Upper lobe of right lung (tissue), 1 donor: Measurements from ENCODE around the gene ACOXL. TPM values are rescaled to one million over a fixed set of nuclear protein-coding genes. Genes with fewer than 3 reads are reported as not detected.
A peak's percentile ranks its signal among the peaks of the same experiment; 100 is the strongest.

Experiments used
- ATAC-seq: fragments of 200-7000 bp; cut with Tn5 transposase; one replicate; pipeline ENCODE4 v1.9.1; 2020; ENCODE audit warnings: mild to moderate bottlenecking, moderate library complexity
- DNase-seq: peaks from one replicate; pipeline ENCODE4 v3.0.0-alpha.2; 2020
- H3K27ac ChIP-seq: fragments of 200-600 bp; one replicate; pipeline ENCODE4 v1.8.0; 2022
- H3K27me3 ChIP-seq: fragments of 200-600 bp; one replicate; pipeline ENCODE4 v1.8.0; 2022; ENCODE audit warnings: mild to moderate bottlenecking
- H3K36me3 ChIP-seq: fragments of 200-600 bp; one replicate; pipeline ENCODE4 v1.8.0; 2022
- H3K4me1 ChIP-seq: fragments of 200-600 bp; one replicate; pipeline ENCODE4 v1.8.0; 2022
- H3K4me3 ChIP-seq: fragments of 200-600 bp; one replicate; pipeline ENCODE4 v1.8.0; 2022; ENCODE audit warnings: mild to moderate bottlenecking
- H3K9me3 ChIP-seq: fragments of 200-600 bp; one replicate; pipeline ENCODE4 v1.8.0; 2022
- intact Hi-C: fragments of 100-400 bp; cut with DNase I; formaldehyde crosslinking; loops from one replicate; pipeline ENCODE4 v1.11.0; 2022
- total RNA-seq: library from RNA; stranded (reverse); fragmentation: NEBNext Ultra II Directional; extraction: Animal tissue kit (Norgen Biotek cat#: 25700); gene quantifications from one replicate; pipeline ENCODE4 v1.2.1, GENCODE V29; 2021
- TF ChIP-seq, protein P1 (sequence below): fragments of 200-600 bp; IDR thresholded peaks from one replicate; pipeline ENCODE4 v1.8.0; 2022; ENCODE audit warnings: antibody characterized with exemption
- donor health status: DM: no; HTN: yes; CAD: no; lungs with severe emphysema.

ACOXL gene
- total RNA-seq, 1 donor from 2014 or later, result 47.5 TPM

DNA sequence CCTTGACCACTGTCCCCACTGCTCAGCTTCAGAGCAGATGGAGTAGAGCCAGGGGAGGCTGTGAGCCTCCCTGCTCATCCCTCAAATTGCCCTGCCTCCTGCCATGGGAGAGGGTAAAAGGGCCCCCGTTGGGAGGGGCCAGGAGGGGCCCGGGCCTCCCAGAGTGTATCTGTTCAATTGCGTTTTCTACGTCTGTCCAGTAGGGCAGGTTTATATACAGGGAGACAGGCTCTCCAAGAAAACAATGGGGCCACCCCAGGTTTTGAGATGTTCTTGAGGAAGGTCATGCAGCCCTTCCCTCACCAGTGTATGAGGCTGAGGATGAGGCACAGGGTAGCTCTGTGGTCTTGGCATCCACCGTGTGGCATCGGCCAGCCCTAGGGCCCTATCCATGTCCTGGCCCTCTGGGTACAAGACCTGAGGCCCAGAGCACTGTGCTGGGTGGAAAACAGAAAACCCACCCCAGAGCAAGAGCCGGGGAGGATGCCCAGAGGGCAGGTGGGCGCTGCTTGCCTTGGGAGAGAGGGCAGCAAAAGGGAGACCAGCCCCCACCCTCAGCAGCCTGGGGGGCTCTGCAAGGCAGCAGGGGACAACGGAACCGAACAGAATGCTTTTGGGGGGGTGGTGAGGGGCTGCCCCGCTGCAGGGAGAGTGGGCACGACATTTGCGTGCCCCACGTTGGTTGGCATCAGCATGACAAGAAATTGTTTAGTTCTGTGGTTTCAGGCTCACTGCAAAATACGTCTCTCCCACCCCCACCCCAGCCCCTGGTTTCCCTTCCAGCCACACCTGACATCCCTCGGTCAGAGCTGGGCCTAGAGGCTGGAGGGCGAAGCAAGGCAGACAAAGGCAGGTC, 141.5 kb downstream of the ACOXL start:
- no peaks in the 10 kb centered on the region for H3K4me1 ChIP-seq
- H3K4me3 ChIP-seq, result no peak overlapping the region
- H3K27ac ChIP-seq, result no peak overlapping the region
- intact Hi-C loops, result no loop called here
- TF ChIP-seq, protein P1, sequence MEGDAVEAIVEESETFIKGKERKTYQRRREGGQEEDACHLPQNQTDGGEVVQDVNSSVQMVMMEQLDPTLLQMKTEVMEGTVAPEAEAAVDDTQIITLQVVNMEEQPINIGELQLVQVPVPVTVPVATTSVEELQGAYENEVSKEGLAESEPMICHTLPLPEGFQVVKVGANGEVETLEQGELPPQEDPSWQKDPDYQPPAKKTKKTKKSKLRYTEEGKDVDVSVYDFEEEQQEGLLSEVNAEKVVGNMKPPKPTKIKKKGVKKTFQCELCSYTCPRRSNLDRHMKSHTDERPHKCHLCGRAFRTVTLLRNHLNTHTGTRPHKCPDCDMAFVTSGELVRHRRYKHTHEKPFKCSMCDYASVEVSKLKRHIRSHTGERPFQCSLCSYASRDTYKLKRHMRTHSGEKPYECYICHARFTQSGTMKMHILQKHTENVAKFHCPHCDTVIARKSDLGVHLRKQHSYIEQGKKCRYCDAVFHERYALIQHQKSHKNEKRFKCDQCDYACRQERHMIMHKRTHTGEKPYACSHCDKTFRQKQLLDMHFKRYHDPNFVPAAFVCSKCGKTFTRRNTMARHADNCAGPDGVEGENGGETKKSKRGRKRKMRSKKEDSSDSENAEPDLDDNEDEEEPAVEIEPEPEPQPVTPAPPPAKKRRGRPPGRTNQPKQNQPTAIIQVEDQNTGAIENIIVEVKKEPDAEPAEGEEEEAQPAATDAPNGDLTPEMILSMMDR, result no peak
- H3K27me3 ChIP-seq, result no peaks in the 10 kb centered on the region
- DNase-seq (no peak), ATAC-seq (no peak)
- no peaks in the 10 kb centered on the region for H3K9me3 ChIP-seq
- no peaks in the 10 kb centered on the region for H3K36me3 ChIP-seq

DNA sequence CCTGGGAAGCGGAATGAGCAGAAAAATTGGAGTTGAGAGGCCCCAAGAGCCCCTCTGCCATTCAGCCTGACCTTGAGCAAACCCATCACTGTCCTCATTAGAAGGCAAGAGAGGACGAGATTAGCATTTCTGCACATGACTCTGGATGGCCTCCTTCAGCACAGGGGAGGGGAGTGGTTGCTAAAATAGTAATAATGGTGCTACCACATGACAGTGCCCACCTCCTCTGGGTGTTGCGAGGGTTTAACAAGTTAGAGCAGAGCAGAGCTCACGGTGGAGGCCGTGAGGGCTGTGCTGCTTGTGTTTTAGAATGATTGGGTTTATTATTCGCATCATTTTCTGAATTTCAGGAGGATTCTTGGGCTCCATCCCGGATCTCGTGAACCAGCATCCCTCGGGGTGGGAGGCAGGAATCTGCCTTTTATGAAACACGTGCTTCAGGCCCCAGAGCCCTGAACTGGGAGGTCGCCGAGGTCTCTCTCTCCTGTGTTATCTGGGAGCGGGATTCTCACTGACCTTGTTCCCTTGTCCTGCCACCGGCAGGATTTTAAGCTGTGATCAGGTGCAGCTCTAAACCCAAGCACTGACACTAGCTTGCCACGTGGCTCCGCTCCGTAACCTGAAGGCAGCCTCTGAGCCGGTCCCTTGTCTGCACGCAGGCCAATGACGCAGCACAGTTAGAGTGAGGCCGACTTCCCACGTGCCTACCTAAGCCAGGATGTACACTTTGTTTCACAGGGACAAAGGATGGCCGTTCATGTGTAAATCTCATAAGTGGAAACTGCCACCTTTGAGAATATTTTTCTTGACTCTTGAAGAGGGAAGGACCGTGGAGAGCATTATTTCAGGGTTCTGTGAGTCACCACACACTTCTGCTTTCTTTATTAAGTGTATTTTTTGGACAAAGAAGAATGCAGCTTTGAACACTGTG, 142.3 kb downstream of the ACOXL start:
- ATAC-seq, result peak; percentile 60
- H3K4me3 ChIP-seq, result no peak overlapping the region

DNA sequence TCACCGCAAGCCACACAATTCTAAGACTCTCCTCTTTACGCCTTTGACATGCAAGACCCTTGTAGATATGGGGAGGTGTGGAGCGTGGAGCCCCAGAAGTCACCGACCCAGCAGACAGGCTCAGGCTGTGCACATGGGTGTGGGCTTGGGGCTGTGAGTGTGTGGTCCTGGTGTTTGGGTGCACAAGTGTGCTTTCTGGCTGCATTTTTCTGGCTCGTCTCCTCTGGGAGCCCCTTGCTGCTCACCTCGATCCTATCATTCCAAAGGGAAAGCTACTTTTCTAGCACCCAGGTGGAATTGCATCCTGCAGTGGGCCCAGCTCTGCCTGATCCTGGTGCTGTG, 143.0 kb downstream of the ACOXL start:
- intact Hi-C loops, result no loop called here
- H3K27me3 ChIP-seq, result no peaks in the 10 kb centered on the region

More for the DNA sequence above, 142.3 kb downstream of the ACOXL start:
- no peaks in the 10 kb centered on the region for H3K27me3 ChIP-seq
- no peaks in the 10 kb centered on the region for H3K36me3 ChIP-seq
- intact Hi-C loops, result no loop called here
- H3K9me3 ChIP-seq, result no peaks in the 10 kb centered on the region
- TF ChIP-seq, protein P1, result no peak
- no peak for DNase-seq
- no peak overlapping the region for H3K27ac ChIP-seq
- no peaks in the 10 kb centered on the region for H3K4me1 ChIP-seq

DNA sequence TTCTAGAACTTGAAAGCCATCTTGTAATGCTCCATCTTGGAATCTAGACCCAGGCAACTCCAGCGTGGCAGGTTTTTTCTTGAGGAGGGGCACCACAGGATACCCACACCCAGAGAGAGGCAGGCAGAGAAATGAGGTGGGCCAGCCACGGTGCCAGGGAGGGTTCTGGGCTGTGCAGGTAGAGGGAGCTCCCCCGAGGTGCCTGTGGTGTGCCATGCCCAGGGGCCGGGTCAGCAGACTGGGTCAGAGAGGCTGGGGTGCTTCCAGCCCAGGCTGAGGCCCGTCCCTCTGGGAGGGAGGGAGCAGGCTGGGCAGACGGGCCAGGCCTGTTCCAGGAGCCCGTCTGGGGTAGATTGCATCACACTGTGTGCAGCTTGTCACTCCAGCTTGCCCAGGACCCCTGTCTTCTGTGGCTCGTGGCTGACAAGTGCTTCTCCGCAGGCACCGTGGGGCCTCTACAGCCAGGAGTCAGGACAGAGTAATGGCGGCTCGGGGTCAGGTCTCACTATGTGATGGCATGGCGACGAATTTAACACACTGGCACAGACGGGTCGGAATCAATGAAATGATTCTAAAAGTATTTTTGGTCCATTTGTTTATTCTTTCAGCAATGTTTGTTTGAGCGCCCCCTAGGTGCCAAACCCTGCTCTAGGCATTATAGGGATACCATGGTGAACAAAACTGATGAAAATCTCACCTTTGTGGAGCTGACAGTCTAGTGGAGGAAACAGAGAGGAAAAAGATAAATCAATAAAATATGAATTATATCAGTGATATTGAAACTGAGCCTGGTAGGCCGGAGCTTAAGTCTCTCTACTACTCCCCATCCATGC, 144.0 kb downstream of the ACOXL start:
- DNase-seq (no peak), ATAC-seq (peak; percentile 30)
- no peaks in the 10 kb centered on the region for H3K9me3 ChIP-seq
- no peaks in the 10 kb centered on the region for H3K27me3 ChIP-seq
- H3K27ac ChIP-seq, result no peak overlapping the region
- H3K36me3 ChIP-seq, result no peaks in the 10 kb centered on the region
- no peaks in the 10 kb centered on the region for H3K4me1 ChIP-seq
- H3K4me3 ChIP-seq, result no peak overlapping the region
- intact Hi-C loops, result no loop called here
- TF ChIP-seq, protein P1, result no peak

More for the DNA sequence above, 143.0 kb downstream of the ACOXL start:
- no peak for DNase-seq
- Histone ChIP-seq H3K27ac (no peak overlapping the region), H3K4me3 (no peak overlapping the region), H3K4me1 (no peaks in the 10 kb centered on the region), H3K9me3 (no peaks in the 10 kb centered on the region), H3K36me3 (no peaks in the 10 kb centered on the region)
- ATAC-seq, result no peak
- TF ChIP-seq, protein P1, result no peak
